IPS-NIHi7 (cell line): ENCODE results near the gene E2F1.

ENCODE experiments used
- DNase-seq: peaks from one replicate; pipeline ENCODE4 v3.0.0; 2012; ENCODE audit warnings: mixed read lengths; ENCODE audit errors: extremely low spot score

The E2F1 gene

DNA sequence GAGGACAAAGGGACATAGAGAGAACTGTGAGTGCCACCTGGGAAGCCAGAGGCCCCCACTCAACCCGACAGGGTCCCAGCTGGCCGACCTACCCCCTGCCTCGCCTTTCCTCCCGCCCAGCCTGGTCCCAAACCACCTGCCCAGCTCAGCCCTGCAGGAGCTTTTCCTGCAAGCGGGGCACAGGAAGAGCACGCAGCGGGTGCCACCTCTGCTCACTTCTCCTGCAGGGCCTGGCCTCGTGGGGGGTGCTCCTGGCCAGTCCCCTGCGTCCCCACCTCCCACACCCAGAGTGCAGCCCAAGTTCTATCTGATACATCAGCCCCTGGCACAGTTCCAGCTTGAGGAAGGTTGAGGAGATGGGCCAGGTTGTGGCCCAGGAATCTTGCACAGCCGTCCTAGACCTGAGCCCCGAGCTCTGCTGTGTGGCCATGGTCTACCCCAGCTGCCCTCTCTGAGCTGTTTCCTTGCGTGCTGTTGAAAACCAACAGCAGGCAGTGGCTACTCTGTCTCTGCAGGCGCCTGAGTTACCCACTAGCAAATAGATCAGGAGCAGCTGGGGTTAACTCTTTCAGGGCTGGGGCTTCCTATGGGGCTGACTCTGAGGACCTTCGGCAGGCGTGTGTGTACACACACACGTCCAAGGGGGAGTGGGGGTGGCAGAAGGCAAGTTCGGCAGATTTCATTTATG, 13.6 kb downstream of the E2F1 start:
- DNase-seq, result no peak

DNA sequence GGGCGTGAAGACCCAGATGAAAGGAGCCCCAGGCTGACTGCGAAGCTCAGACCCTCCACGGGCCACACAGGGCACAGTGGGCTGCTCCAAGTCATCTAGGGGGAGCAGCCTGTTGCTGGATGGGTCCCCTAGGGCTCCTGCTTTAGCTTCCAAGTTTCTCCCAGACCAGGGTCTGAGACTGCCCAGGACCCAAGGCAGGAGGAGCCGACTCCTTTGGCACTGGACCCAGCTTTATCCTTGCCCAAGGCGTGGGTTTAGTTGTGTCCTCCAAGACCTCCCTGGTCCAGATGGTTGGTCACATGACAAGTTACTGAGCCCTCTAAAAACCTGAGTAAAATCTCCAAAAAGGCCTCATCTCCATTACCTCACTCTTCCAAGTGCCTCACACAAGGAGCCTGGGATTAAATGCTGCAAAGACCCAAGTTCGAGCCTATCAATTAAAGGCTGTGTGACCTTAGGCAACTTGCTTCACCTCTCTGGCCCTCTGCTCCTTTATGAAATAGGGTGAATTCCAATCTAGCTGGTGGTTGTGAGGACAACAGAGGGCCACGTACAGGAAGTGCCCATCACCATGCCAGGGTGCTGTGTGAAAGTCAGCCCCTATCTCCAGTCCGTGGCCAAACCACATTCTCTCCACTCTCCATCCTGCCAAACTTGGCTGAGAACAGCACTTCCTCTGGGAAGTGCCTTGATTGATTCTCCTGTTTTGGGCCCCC, 14.5 kb downstream of the E2F1 start:
- no peak for DNase-seq

DNA sequence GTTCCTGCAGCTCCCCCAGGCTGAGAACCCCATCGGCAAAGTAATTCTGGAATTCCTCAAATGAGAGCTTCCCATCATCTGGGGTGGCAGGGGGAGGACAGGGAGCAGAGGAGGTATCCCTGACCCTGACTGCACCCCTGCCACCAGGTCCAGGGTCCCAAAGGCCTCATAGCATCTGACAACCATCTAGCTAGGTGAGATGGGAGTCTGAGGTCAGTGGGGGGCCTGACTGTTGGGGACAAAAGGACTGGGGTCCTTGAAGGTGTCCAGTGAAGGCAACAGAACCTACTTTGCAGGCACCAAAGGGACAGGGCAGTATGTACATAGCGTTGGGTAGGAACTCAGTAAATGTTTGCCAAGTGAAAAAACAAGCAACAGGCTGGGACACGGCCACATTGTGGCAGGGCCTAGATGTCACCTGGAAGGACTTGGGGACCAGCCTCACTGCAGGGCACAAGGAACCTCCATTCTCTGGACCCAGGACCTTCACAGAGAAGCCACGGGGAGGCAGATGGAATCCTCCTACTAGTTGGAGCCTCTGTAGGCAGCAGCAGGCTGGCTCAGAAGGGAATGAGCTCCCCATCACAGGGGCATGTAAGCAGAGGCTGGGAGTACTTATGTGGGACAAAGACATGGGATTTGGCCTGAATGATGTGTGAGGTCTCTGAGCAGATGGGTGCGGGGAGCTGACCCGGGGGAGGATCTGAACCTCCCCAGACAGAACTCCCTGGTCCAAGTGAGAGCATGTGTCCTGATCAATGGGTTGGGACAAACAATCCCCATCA, 15.3 kb downstream of the E2F1 start:
- DNase-seq, result no peak

DNA sequence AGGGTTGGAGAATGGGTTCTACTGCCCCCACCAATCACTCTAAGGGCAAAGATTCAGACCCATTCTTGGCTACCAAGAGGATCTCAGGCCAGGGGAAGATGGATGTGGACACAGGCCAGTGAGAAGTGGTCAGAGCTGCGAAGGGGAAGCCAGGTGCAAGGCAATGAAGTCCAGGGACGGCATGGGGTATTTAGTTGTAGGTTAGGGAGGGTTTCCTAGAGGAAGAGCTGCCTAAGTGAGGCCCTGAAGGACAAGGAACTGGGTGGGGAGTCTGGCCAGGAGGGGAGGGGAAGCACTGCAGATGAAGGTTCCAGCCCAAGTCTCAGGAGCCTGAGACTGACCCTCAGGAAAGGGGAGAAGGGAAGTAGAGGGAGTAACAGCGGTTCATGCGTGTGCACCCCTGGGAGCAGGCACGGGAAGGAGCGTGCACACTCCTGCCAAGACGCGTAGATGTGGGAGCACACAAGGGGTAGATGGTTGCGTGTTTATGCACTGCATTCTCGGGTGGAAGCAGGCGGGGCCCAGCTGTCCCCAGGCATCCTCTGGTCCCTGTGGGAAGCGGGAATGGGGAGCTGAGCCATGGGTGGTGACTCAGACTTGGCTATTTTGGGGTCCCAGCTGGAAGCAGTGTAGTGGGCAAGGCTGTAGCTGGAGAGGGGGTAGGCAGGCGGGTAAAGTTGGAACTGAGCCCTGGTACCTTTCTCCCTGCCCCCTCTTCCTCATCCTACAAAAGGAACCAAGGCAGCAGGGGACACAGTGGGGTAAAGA, 16.1 kb downstream of the E2F1 start:
- DNase-seq, result no peak

DNA sequence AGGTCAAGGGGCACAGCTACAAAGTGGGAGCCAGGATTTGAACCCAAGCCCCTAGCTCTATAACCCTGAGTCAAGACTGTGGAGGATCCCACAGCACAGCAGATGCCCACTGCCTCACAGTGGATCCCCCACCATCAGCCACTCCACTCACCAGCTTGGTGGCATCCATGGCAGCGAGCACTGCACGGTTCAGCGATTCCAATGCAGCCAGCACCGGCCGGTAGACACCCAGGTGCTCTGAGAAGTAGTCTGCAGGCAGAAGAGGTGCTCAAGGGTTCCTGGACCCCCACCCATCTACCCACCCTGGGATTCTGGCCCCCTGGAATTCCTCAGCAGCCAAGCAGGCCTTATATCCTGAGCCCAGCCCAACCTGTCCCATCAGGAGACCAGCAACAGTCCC, 17.0 kb downstream of the E2F1 start:
- no peak for DNase-seq

DNA sequence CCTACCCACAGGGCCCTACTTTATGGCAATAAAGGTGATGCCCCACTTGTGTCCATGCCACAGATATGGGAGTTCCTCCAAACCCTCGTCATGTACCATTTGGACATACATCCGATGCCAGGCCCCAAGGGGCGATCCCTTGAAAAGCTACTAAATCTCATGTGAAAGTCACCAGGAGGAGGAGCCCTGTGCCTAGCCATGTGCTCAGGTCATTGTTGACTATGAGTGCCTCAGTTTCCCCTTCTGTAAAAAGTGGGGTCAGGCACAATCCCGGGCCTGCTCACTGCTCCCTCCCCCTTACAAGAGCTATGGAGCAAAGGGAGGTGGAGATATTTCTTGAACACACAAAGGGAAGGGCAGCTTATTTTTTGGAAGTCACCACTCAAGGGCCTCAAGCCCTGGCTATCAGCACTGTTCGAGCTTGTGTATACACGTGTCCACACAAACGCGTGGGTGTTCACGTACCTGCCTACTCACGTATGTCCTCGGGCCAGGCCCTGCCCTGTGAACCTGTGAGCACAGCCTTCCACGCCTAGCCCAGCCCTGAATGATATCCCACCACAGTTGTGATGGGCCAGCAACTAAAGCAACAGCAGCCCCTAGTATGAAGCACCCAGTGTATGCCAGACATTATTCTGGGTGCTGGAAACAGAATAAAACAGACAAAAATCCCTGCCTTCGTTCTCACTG, 17.6 kb downstream of the E2F1 start:
- DNase-seq, result no peak

- peak; percentile 91 for DNase-seq
Measured at GRCh38 chr20:33667676-33668465, 18.3 kb downstream of the E2F1 start.

GRCh38 chr20:33667245-33667675, 18.9 kb downstream of the E2F1 start:
- DNase-seq, result no peak

DNA sequence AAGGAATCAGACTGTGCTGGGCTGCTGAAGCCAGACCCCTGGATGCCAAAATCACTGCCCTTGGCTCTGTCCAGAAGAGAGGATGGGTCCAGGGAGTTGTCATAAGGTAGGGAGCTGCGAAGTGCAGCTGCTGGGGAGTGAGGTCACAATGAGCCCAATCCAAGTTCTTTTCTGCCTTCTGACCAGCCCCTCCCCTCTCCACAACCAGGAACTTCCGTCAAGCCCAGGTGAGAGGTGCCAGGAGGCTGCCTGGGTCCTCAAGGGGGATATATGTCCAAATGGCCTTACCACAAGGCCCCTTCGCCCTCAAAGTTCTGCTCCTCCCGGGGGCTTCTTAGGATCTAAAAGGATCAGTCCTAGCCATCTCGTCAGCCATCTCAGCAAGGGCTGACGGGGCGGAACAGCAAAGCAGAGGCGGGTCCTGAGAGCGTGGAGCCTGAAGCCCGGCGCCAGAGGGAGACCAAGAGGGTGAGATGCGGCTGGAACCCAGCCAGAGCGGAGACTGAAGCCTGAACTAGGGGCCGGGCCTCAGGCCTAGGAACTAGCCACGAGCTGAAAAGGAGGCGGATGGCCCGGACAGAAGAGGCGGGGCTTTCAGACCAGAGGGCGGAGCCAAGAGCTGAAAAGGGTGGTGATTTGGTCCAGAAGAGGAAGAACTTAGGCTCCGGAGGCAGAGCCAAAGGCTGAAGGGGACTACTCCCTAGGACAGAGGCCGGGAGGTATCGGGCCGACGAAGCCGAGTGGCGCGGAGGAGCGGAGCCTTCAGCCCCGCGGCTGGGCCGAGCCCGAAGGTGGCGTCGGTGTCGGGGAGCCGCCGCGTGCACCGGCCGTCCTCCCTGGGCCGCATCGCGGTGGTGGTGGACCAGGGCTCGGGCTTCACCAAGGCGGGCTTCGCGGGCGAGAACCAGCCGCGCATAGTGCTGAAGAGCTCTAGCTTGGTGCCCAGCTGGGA, 19.6 kb downstream of the E2F1 start, which contains the start of gene ACTL10:
TSS of gene ACTL10 (plus strand) at position 651 of the 952 bp plus-strand sequence. CDS start 555 bp downstream, outside the sequence.
- DNase-seq, result peak; percentile 94

DNA sequence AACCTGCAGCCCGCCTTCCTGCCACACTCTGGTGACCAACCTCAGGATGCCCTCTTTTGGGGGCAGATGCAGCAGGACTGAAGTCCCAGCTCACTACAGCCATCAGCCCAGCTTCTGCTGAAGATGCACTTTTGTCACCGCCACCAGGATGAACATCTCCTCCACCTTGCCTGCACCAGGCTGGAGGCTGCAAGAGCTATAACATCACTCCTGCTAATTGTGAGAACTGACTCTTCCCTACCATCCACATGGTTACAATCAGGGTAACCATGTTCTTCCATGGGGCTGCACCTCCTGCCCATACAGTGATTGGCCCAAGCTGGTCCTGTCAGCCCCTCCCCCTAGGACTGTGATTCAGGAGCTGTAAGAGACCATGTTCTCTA, 21.4 kb downstream of the E2F1 start:
- no peak for DNase-seq

DNA sequence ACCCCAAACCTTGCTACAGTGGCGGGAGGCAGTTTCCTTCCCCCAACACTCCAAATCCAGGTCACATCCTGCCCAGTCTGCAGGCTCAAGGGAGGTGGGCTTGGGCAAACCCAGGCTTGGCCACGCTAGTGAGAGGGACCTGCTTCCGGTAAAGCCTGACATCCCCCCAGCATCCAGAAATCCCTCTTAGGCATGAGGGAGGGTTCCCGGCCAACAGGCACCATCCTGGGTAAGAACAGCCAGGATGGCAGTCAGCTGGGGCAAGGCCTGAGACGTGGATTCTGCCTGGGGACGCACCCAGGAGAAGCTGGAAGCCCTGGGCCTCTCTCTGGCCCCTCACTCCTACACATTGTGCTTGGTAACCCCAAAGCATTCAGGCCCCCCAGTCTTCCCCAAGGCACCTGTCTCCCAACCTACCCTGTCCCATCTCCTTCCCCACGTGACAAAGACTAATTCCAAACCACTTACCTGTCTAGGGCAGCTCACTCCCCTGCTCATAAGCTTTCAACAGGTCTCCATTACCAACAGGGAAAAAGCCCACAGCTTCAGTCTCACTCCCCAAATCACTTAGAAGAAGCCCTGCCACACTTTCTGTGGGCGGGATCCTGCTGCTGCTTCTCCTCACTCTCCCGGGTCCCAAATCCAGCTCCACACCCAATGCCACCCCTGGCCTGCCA, 22.0 kb downstream of the E2F1 start:
- DNase-seq, result no peak

DNA sequence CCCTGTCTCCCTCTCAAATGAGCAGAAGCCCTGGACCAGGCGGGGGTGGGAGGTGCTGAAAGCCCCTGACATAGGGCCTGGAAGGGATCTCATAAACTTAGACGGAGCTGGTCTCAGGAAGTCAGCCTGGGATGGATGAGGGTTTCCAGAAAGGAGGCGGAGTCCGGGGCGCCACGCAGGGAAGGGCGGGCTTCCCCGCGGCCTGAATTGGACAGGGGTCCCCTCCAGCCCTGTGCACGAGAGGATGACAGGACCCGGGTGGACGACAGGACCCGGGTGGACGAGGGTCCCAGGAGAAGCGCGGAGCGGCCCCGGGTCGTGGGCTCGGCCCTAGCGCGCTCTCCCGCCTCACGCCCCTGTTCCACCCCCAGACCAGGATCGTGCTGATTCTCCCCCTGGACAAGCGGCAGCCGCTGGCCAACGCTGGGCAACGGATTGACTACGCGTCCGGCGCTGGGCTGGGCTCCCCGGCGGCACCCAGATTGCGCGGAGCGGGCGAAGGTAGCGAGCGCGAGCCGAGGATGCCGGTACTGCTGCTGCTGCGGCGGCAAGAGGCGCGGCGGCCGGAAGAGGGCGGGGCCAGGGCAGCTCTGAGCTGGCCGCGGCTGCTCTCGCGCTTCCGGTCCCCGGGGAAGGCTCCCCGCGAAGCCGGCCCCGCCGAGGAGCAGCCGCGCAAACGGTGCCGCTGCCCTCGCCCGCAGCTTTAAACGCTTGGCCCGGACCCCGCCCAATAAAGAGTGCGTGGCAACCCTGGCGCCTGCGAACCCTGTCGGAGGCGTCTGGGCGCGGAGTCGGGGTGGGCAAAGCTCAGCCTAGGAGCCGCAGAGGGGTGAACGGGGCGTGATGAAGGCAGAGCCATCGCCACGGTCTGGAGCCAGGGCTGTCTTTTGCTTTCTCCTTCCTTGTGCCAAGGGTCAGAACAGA, 22.8 kb downstream of the E2F1 start:
- DNase-seq, result peak; percentile 88

GRCh38 chr20:33662172-33662571, 24.0 kb downstream of the E2F1 start, which contains the start of gene C20orf144:
TSS of gene C20orf144 (plus strand) at chr20:33662327. CDS start at chr20:33662346, 19 bp downstream.
- no peak for DNase-seq

DNA sequence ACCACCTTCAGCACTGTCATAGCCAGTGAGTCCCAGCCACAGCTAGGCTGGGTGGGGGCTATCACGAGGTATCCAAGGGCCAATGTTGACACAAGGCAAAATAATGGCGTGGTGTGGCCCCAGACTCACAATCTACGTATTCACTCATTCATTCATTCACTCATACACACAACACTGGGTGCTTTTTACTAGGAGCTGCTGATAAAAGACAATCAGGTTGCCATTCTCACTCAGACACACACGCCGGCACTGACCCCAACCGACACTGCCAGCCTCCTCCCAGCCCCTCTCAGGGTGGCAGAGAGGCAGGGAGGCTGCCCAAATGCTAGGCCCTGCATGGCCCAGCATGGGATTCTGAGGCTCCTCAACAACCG, 25.5 kb downstream of the E2F1 start:
- no peak for DNase-seq

- DNase-seq, result no peak
Measured at GRCh38 chr20:33660035-33660684, 26.0 kb downstream of the E2F1 start.

- DNase-seq, result no peak
Measured at GRCh38 chr20:33659341-33660034, 26.7 kb downstream of the E2F1 start.
